ENCODE measurements around the gene B4GAT1. TPM values are rescaled to one million over a fixed set of nuclear protein-coding genes. Genes with fewer than 3 reads are reported as not detected.
"Not testable (repeated sequence)": the region's sequence is repeated elsewhere in the genome, so short reads cannot be mapped to it uniquely, and the experiment has no call there.

The B4GAT1 gene
- total and polyA plus RNA-seq, 2 donors (not counting 1 experiment from before 2014, with no cell fraction given) = 1.4 to 5.2 TPM

DNA sequence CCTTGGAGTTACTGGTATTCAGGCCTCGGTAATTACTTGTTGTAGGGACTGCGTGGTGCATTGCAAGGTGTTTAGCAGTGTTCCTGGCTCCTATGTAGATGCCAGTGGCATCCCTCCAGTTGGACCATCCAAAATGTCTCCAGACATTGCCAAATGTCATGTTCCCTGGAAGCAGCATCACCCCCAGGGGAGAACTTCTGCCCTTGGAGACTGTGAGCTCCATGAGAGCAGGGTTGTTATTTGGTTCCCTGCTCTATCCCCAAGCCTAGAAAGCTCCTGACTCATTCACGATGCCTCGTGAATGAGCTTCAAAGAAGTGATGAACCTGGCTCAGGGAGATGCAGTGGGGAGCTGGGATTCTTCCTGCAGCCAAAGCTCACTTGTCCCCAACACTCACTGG lies 25.8 kb downstream of the B4GAT1 start:
- Mint-ChIP-seq H3K4me1 (peaks cover 28% of the 10 kb centered on the region), H3K4me3 (no peak overlapping the region), H3K27me3 (no peaks in the 10 kb centered on the region), H3K27ac (no peak overlapping the region), H3K9me3 (ENCODE audit: insufficient read depth) (no peaks in the 10 kb centered on the region)
- Histone ChIP-seq H3K9ac (ENCODE audit: low read length) (no peak overlapping the region), H3K9me3 (ENCODE audit: control extremely low read depth in 1 of 3, control insufficient read depth in 2 of 3, insufficient read depth in 1 of 3, low read length in 2 of 3) (no peaks in the 10 kb centered on the region), H4K20me1 (ENCODE audit: control insufficient read depth, insufficient read depth, low read length, poor library complexity, severe bottlenecking) (no peaks in the 10 kb centered on the region), H3K79me2 (ENCODE audit: control insufficient read depth, insufficient read depth, low read length) (no peaks in the 10 kb centered on the region), H3K27me3 (replicated peaks in 1 of 4; ENCODE audit: control extremely low read depth in 1 of 4, control insufficient read depth in 3 of 4, insufficient read depth in 4 of 4, low read length in 3 of 4) (no peaks in the 10 kb centered on the region), H3K36me3 (replicated peaks in 1 of 2; ENCODE audit: control extremely low read depth in 1 of 2, control insufficient read depth in 1 of 2, extremely low read depth in 1 of 2, insufficient read depth in 2 of 2, low read length in 1 of 2) (no peaks in the 10 kb centered on the region), H3K4me2 (replicated peaks; ENCODE audit: low read depth, low read length, poor library complexity, severe bottlenecking) (no peak overlapping the region), H3K4me1 (ENCODE audit: control insufficient read depth in 2 of 2, insufficient read depth in 2 of 2, low read length in 2 of 2) (peaks cover 27 to 37% of the 10 kb centered on the region in 2 donors), H3K27ac (ENCODE audit: low read length in 2 of 2) (no peak overlapping the region), H2AFZ (ENCODE audit: insufficient read depth, low read depth, low read length, poor library complexity, severe bottlenecking) (no peak overlapping the region), H3K4me3 (ENCODE audit: control extremely low read depth in 1 of 5, extremely low read depth in 1 of 5, insufficient read depth in 1 of 5, low read depth in 2 of 5, low read length in 4 of 5) (no peak overlapping the region)
- 100% methylated on average over 3 of the region's 4 CpGs for WGBS (ENCODE audit: insufficient coverage)
- DNase-seq = no peak
- TF ChIP-seq, protein P1, sequence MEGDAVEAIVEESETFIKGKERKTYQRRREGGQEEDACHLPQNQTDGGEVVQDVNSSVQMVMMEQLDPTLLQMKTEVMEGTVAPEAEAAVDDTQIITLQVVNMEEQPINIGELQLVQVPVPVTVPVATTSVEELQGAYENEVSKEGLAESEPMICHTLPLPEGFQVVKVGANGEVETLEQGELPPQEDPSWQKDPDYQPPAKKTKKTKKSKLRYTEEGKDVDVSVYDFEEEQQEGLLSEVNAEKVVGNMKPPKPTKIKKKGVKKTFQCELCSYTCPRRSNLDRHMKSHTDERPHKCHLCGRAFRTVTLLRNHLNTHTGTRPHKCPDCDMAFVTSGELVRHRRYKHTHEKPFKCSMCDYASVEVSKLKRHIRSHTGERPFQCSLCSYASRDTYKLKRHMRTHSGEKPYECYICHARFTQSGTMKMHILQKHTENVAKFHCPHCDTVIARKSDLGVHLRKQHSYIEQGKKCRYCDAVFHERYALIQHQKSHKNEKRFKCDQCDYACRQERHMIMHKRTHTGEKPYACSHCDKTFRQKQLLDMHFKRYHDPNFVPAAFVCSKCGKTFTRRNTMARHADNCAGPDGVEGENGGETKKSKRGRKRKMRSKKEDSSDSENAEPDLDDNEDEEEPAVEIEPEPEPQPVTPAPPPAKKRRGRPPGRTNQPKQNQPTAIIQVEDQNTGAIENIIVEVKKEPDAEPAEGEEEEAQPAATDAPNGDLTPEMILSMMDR (IDR thresholded peaks at IDR 0.05) = no peak
- no peak for TF ChIP-seq EZH2 (IDR thresholded peaks at IDR 0.05; ENCODE audit: borderline replicate concordance, insufficient read depth, low read depth, low read length, poor library complexity, severe bottlenecking)
- ChIA-PET POLR2A (no interaction called here), CTCF (interaction anchor here (1.4 to 1.8 kb wide), 2 partner anchors 9 to 10 kb away, joined by 5 to 22 read pairs; no protein-coding TSS in a partner anchor)
- intact Hi-C loops (cut with micrococcal nuclease) = no loop called here
- no peak for ATAC-seq (ENCODE audit: low read depth)

DNA sequence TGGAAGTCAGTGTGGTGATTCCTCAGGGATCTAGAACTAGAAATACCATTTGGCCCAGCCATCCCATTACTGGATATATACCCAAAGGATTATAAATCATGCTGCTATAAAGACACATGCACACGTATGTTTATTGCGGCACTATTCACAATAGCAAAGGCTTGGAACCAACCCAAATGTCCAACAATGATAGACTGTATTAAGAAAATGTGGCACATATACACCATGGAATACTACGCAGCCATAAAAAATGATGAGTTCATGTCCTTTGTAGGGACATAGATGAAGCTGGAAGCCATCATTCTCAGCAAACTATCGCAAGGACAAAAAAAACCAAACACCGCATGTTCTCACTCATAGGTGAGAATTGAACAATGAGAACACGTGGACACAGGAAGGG lies 26.7 kb downstream of the B4GAT1 start:
- H4K20me1 ChIP-seq (ENCODE audit: control insufficient read depth, insufficient read depth, low read length, poor library complexity, severe bottlenecking); H3K9me3 ChIP-seq (ENCODE audit: control extremely low read depth in 1 of 3, control insufficient read depth in 2 of 3, insufficient read depth in 1 of 3, low read length in 2 of 3); intact Hi-C loops (cut with micrococcal nuclease); CTCF ChIA-PET; POLR2A ChIA-PET; DNase-seq; H3K9me3 Mint-ChIP-seq (ENCODE audit: insufficient read depth); H3K4me2 ChIP-seq (replicated peaks; ENCODE audit: low read depth, low read length, poor library complexity, severe bottlenecking); ATAC-seq (ENCODE audit: low read depth); H3K4me3 ChIP-seq (ENCODE audit: control extremely low read depth in 1 of 5, extremely low read depth in 1 of 5, insufficient read depth in 1 of 5, low read depth in 2 of 5, low read length in 4 of 5); H3K27ac Mint-ChIP-seq; H2AFZ ChIP-seq (ENCODE audit: insufficient read depth, low read depth, low read length, poor library complexity, severe bottlenecking); H3K79me2 ChIP-seq (ENCODE audit: control insufficient read depth, insufficient read depth, low read length); H3K9ac ChIP-seq (ENCODE audit: low read length); H3K36me3 ChIP-seq (replicated peaks in 1 of 2; ENCODE audit: control extremely low read depth in 1 of 2, control insufficient read depth in 1 of 2, extremely low read depth in 1 of 2, insufficient read depth in 2 of 2, low read length in 1 of 2); H3K4me3 Mint-ChIP-seq; H3K27me3 ChIP-seq (replicated peaks in 1 of 4; ENCODE audit: control extremely low read depth in 1 of 4, control insufficient read depth in 3 of 4, insufficient read depth in 4 of 4, low read length in 3 of 4); H3K27me3 Mint-ChIP-seq; H3K27ac ChIP-seq (ENCODE audit: low read length in 2 of 2): not testable (repeated sequence)
- peaks cover 24 to 29% of the 10 kb centered on the region in 2 donors for H3K4me1 ChIP-seq (ENCODE audit: control insufficient read depth in 2 of 2, insufficient read depth in 2 of 2, low read length in 2 of 2)
- H3K4me1 Mint-ChIP-seq = peaks cover 28% of the 10 kb centered on the region
- WGBS (ENCODE audit: insufficient coverage) = 75% methylated on average over 2 of the region's 6 CpGs

DNA sequence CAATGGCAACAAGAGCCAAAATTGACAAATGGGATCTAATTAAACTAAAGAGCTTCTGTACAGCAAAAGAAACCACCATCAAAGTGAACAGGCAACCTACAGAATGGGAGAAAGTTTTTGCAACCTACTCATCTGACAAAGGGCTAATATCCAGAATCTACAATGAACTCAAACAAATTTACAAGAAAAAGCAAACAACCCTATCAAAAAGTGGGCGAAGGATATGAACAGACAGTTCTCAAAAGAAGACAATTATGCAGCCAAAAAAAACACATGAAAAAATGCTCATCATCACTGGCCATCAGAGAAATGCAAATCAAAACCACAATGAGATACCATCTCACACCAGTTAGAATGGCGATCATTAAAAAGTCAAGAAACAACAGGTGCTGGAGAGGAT lies 27.1 kb downstream of the B4GAT1 start:
- H3K36me3 ChIP-seq (replicated peaks in 1 of 2; ENCODE audit: control extremely low read depth in 1 of 2, control insufficient read depth in 1 of 2, extremely low read depth in 1 of 2, insufficient read depth in 2 of 2, low read length in 1 of 2); DNase-seq; H3K4me2 ChIP-seq (replicated peaks; ENCODE audit: low read depth, low read length, poor library complexity, severe bottlenecking); H3K4me3 Mint-ChIP-seq; intact Hi-C loops (cut with micrococcal nuclease); H3K9me3 Mint-ChIP-seq (ENCODE audit: insufficient read depth); H3K27me3 ChIP-seq (replicated peaks in 1 of 4; ENCODE audit: control extremely low read depth in 1 of 4, control insufficient read depth in 3 of 4, insufficient read depth in 4 of 4, low read length in 3 of 4); H4K20me1 ChIP-seq (ENCODE audit: control insufficient read depth, insufficient read depth, low read length, poor library complexity, severe bottlenecking); ATAC-seq (ENCODE audit: low read depth); H3K9ac ChIP-seq (ENCODE audit: low read length); H3K27ac Mint-ChIP-seq; CTCF ChIA-PET; H3K27me3 Mint-ChIP-seq; H2AFZ ChIP-seq (ENCODE audit: insufficient read depth, low read depth, low read length, poor library complexity, severe bottlenecking); H3K4me3 ChIP-seq (ENCODE audit: control extremely low read depth in 1 of 5, extremely low read depth in 1 of 5, insufficient read depth in 1 of 5, low read depth in 2 of 5, low read length in 4 of 5); H3K79me2 ChIP-seq (ENCODE audit: control insufficient read depth, insufficient read depth, low read length); H3K9me3 ChIP-seq (ENCODE audit: control extremely low read depth in 1 of 3, control insufficient read depth in 2 of 3, insufficient read depth in 1 of 3, low read length in 2 of 3); H3K27ac ChIP-seq (ENCODE audit: low read length in 2 of 2); POLR2A ChIA-PET: not testable (repeated sequence)
- peaks cover 31% of the 10 kb centered on the region for H3K4me1 Mint-ChIP-seq
- no CpG with 5 or more reads among the region's 2 CpGs for WGBS (ENCODE audit: insufficient coverage)
- peaks cover 24 to 26% of the 10 kb centered on the region in 2 donors for H3K4me1 ChIP-seq (ENCODE audit: control insufficient read depth in 2 of 2, insufficient read depth in 2 of 2, low read length in 2 of 2)
